GM12875 (cell line): ENCODE results near the gene ADCYAP1R1.

Experiments
- H3K4me3 ChIP-seq: one replicate; pipeline ENCODE4 v1.5.1; 2011; ENCODE audit warnings: low read depth, low read length, control low read depth
- CTCF ChIP-seq: IDR thresholded peaks from 2 replicates; pipeline ENCODE4 v1.5.1; 2011; ENCODE audit warnings: low read depth, mild to moderate bottlenecking, control low read depth, inconsistent platforms, low read length, moderate library complexity, borderline replicate concordance; ENCODE audit not compliant: insufficient read depth

The ADCYAP1R1 gene

GRCh38 chr7:31111109-31111451 lies 59.0 kb downstream of the ADCYAP1R1 start:
- TF ChIP-seq CTCF: no peak
- no peak overlapping the region for H3K4me3 ChIP-seq

- H3K4me3 ChIP-seq: no peak overlapping the region
- TF ChIP-seq CTCF: no peak
Measured at GRCh38 chr7:31113660-31114059, 61.6 kb downstream of the ADCYAP1R1 start.

GRCh38 chr7:31114593-31115343 lies 62.7 kb downstream of the ADCYAP1R1 start:
- TF ChIP-seq CTCF: no peak

GRCh38 chr7:31116615-31117014 lies 64.5 kb downstream of the ADCYAP1R1 start:
- H3K4me3 ChIP-seq: no peak overlapping the region
- TF ChIP-seq CTCF: no peak

More at GRCh38 chr7:31114593-31115343, 62.7 kb downstream of the ADCYAP1R1 start:
- H3K4me3 ChIP-seq: no peak overlapping the region

- TF ChIP-seq CTCF: no peak
- no peak overlapping the region for H3K4me3 ChIP-seq
Measured at GRCh38 chr7:31119249-31119648, 67.1 kb downstream of the ADCYAP1R1 start.

- no peak for TF ChIP-seq CTCF
- no peak overlapping the region for H3K4me3 ChIP-seq
Measured at GRCh38 chr7:31120800-31121513, 68.8 kb downstream of the ADCYAP1R1 start.

GRCh38 chr7:31121601-31122000 lies 69.5 kb downstream of the ADCYAP1R1 start:
- H3K4me3 ChIP-seq: no peak overlapping the region
- TF ChIP-seq CTCF: no peak
